ENCODE results near the gene CKLF.

DNA sequence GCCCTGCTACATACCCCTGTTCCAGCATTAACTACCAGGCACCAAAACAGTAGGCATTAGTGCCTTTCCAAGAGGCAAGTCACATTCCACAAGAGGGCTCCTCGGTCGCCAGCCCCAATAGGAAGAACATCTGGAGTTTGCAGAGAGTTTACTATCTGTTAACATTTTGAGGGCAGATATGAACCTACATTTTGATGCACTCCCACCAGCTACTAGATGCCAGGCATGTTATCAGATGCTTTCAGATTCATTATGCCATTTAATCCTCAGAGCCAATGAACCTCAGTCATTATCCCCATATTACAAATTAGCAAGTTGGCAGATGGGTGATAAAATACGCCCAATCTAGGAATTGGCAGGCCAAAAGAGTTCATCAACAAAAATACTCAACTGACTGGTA, 22.7 kb downstream of the CKLF start:
- TF ChIP-seq, protein P1, sequence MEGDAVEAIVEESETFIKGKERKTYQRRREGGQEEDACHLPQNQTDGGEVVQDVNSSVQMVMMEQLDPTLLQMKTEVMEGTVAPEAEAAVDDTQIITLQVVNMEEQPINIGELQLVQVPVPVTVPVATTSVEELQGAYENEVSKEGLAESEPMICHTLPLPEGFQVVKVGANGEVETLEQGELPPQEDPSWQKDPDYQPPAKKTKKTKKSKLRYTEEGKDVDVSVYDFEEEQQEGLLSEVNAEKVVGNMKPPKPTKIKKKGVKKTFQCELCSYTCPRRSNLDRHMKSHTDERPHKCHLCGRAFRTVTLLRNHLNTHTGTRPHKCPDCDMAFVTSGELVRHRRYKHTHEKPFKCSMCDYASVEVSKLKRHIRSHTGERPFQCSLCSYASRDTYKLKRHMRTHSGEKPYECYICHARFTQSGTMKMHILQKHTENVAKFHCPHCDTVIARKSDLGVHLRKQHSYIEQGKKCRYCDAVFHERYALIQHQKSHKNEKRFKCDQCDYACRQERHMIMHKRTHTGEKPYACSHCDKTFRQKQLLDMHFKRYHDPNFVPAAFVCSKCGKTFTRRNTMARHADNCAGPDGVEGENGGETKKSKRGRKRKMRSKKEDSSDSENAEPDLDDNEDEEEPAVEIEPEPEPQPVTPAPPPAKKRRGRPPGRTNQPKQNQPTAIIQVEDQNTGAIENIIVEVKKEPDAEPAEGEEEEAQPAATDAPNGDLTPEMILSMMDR (conservative IDR thresholded peaks at IDR 0.05 in 1 of 2, IDR thresholded peaks at IDR 0.05 in 1 of 2; ENCODE audit: extremely low read depth in 1 of 2, insufficient read depth in 1 of 2, low read depth in 1 of 2, low read length in 2 of 2): no peak
- TF ChIP-seq EZH2 (IDR thresholded peaks at IDR 0.05; ENCODE audit: borderline replicate concordance, low read length): no peak

Data from mammary epithelial cell (primary cell).